Measurements from ENCODE around the gene FNDC10.

DNA sequence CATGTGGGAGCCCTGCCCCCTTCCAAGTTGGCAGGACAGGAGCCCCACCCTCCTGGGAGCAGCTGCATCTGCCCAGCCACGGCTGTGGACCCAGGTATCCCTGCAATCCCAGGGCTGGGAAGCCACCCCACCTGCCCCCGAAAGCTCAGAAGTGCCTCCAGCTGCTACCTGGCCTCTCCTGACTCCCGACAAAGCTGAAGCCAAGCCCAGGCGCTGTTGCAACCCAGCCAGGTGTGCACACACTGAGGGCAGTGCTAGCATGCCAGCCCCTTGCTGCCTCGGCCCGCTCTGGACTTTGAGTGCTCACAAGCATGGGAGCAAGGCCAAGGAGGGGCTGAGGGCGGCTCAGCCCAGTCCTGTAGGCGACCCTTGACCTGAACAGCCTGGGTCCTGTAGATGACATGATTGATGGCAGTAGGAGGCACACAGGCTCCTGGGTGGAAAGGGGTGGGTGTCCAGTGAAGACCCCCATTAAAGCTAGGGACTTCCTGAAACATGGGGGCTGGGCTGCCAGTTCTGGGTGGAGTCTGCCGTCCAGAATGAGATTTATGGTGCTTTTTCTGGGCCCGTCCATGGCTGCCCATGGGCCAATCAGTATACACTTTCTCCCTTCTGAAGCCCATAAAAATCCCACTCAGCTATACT is 22.4 kb downstream of the FNDC10 start:
- TF ChIP-seq, protein P1, sequence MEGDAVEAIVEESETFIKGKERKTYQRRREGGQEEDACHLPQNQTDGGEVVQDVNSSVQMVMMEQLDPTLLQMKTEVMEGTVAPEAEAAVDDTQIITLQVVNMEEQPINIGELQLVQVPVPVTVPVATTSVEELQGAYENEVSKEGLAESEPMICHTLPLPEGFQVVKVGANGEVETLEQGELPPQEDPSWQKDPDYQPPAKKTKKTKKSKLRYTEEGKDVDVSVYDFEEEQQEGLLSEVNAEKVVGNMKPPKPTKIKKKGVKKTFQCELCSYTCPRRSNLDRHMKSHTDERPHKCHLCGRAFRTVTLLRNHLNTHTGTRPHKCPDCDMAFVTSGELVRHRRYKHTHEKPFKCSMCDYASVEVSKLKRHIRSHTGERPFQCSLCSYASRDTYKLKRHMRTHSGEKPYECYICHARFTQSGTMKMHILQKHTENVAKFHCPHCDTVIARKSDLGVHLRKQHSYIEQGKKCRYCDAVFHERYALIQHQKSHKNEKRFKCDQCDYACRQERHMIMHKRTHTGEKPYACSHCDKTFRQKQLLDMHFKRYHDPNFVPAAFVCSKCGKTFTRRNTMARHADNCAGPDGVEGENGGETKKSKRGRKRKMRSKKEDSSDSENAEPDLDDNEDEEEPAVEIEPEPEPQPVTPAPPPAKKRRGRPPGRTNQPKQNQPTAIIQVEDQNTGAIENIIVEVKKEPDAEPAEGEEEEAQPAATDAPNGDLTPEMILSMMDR (IDR thresholded peaks at IDR 0.05): no peak
- TF ChIP-seq POLR2A (IDR thresholded peaks at IDR 0.05): no peak
